ENCODE data around the gene EIF4E1B. TPM values are rescaled to one million over a fixed set of nuclear protein-coding genes. Genes with fewer than 3 reads are reported as not detected.
A peak's percentile ranks its signal among the peaks of the same experiment; 100 is the strongest.

Gene EIF4E1B
- total RNA-seq, 2 donors from 2014 or later: not detected

DNA sequence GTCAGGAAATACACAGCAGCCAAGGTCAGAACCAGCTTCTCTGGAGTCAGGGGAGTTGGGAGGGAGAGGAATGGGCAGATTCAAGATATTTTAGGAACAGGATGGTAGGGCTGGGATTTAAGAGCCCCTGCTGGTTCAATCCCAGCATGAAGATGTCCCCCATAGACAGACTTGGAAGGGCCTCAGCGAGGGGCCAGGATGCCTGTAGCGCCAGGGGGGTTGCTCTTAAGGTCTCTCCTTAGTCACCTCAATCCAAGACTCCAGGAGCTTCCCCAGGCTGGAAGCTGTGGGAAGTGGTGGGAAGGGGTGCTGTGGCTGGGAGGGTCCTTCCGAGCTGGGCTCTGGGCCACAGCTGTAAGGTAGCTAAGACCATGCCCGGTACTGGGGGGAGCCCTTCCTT lies 8.7 kb downstream of the EIF4E1B start:
- ATAC-seq (no peak), DNase-seq (ENCODE audit: low spot score) (no peak)
- H3K4me1 Mint-ChIP-seq (ENCODE audit: low read depth in 2 of 2): peaks cover 0 to 5% of the 10 kb centered on the region in 2 donors
- H3K27me3 Mint-ChIP-seq: peaks cover 11 to 15% of the 10 kb centered on the region in 2 donors
- H3K27ac Mint-ChIP-seq: no peak overlapping the region
- no peak overlapping the region for H3K4me3 Mint-ChIP-seq
- peaks cover 5% of the 10 kb centered on the region for H3K9me3 Mint-ChIP-seq
- H3K36me3 Mint-ChIP-seq: no peaks in the 10 kb centered on the region

DNA sequence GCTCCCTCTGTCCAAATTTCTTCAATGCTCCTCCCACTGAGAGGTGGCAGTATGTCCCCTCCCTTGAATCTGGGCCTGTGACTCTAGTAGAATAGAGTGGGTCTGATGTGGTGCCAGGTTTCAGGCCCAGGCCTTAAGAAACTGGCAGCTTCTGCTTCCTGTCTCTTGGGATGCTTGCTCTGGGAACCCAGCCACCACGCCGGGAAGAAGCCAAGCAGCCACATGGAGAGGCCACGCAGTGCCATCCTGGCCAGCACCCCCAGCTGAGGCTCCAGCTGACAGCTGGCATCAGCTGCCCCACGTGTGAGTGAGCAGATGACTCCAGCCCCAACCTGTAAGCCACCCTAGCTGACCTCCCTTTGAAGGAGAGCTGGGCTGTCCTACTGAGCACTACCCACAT lies 9.5 kb downstream of the EIF4E1B start:
- no peak overlapping the region for H3K27ac Mint-ChIP-seq
- peaks cover 5 to 12% of the 10 kb centered on the region in 2 donors for H3K27me3 Mint-ChIP-seq
- no peaks in the 10 kb centered on the region for H3K36me3 Mint-ChIP-seq
- no peak overlapping the region for H3K4me3 Mint-ChIP-seq
- peaks cover 4% of the 10 kb centered on the region for H3K9me3 Mint-ChIP-seq
- ATAC-seq: no peak
- H3K4me1 Mint-ChIP-seq (ENCODE audit: low read depth in 2 of 2): peaks cover 0 to 4% of the 10 kb centered on the region in 2 donors
- DNase-seq (ENCODE audit: low spot score): no peak

DNA sequence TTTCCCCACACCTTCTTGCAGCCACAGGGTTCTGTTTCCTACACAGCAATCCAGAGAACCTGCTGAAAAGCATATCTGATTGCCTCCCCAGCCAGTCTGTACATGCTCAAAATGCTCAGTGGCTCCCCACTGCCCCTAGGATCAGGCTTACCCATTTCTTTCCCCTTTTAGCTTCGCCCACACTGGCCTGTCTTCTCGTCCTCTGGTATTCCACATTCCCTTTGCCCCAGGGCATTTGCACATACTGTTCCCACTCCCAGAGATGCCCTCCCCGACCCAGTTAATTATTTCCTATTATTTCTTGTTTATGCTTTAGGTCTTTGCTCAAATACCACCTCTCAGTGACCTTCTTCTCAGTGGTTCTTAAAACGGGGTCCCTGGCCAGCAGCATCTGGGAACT lies 10.1 kb downstream of the EIF4E1B start:
- Mint-ChIP-seq H3K36me3 (no peaks in the 10 kb centered on the region), H3K4me1 (ENCODE audit: low read depth in 2 of 2) (no peaks in the 10 kb centered on the region), H3K9me3 (no peaks in the 10 kb centered on the region), H3K27me3 (peaks cover 0 to 7% of the 10 kb centered on the region in 2 donors), H3K4me3 (no peak overlapping the region), H3K27ac (no peak overlapping the region)
- DNase-seq (ENCODE audit: low spot score) (no peak), ATAC-seq (no peak)

DNA sequence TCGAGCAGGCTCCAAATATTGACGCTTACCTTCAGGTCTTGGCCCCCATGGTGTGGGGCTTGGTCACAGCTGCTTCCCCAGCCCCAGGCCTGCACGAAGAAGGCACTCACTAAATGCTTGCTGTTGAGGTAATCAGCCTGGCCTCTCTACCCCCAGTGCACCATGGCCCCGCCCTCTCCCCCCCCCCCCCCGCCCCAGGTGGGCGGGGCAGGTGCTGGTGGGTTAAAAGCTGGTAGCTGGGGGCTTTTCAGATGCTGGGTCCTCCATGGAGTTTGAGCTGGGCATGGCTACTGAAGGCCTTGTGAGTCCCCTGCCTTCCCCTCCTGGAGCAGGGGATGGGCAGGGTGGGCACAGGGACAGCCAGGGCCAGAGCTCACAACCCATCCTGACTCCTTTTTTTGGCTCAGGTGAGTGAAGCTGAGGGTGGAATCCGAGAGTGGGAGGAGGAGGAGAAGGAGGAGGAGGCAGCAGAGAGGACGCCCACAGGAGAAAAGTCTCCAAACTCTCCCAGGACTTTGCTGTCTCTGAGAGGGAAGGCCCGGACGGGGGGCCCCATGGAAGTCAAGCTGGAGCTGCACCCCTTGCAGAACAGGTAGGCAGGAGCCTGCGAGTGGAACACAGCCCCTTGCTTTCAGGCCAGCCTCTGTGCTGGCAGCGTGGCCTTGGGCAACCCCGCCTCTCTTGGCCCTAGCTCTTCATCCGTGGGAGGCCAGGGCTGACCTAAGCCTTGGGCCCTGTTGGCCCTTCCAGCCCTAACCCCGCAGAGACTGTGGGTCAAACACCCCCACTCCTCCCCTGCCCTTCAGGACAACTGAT lies 12.4 kb downstream of the EIF4E1B start:
- Mint-ChIP-seq H3K27me3 (peaks cover 0 to 5% of the 10 kb centered on the region in 2 donors), H3K4me3 (no peak overlapping the region), H3K9me3 (no peaks in the 10 kb centered on the region), H3K36me3 (no peaks in the 10 kb centered on the region), H3K4me1 (ENCODE audit: low read depth in 2 of 2) (peaks cover 6 to 12% of the 10 kb centered on the region in 2 donors), H3K27ac (no peak overlapping the region)
- ATAC-seq (no peak), DNase-seq (ENCODE audit: low spot score) (no peak)

DNA sequence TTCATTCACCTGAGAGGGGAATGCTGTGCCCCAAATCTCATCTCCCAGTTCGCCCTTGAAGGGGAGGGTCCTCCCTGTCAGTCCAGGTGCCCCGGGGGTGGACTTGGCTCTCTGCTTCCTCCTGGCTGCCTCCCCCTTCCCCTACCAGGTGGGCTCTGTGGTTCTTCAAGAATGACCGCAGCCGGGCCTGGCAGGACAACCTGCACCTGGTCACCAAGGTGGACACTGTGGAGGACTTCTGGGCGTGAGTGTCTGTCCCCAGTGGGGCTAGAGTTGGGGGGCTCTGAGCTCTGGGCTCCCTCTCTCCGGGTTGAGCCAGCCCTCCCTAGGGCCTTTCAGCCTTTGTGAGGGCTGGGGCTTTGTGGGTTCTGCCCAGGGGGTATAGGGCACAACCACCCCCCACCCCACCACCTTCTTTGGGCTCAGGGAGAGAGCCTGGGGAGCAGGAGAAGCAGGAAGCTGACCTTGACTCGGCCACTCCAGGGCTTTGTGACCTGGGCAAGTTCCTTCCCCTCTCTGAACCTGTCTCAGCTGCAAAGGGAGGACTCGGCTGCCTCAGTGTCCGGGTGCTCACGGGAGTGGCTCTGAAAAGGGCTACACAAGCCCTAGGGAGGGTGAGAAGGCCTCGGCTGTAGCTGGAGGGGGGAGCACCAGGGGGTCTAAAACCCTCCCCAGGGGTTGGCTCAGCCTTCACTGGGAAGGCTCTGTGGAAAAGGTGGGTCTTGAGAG lies 13.2 kb downstream of the EIF4E1B start:
- DNase-seq (ENCODE audit: low spot score) (no peak), ATAC-seq (no peak)
- Mint-ChIP-seq H3K4me3 (no peak overlapping the region), H3K4me1 (ENCODE audit: low read depth in 2 of 2) (peaks cover 10 to 16% of the 10 kb centered on the region in 2 donors), H3K27me3 (no peaks in the 10 kb centered on the region), H3K36me3 (no peaks in the 10 kb centered on the region), H3K27ac (no peak overlapping the region), H3K9me3 (no peaks in the 10 kb centered on the region)

DNA sequence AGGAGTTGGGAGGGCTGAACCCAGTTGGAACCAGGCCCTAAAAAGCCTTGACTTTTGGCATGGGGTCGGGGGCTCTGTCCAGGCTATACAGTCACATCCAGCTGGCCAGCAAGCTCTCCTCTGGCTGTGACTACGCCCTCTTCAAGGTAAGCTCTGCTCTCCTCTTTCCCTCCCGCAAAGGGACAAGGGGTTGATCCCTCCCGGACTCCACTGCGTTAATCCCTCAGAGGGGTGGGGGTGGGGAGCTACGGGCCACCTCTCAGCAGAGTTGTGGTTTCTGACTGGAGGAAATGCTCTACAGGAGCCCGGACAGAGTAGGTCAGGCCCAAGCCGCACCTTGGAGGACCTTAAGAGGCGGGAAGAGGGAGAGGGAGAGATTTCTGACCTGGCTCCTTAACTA lies 13.8 kb downstream of the EIF4E1B start:
- Mint-ChIP-seq H3K9me3 (no peaks in the 10 kb centered on the region), H3K27ac (no peak overlapping the region), H3K4me3 (no peak overlapping the region), H3K36me3 (no peaks in the 10 kb centered on the region), H3K27me3 (no peaks in the 10 kb centered on the region), H3K4me1 (ENCODE audit: low read depth in 2 of 2) (peaks cover 17 to 22% of the 10 kb centered on the region in 2 donors)
- no peak for DNase-seq (ENCODE audit: low spot score)
- no peak for ATAC-seq

DNA sequence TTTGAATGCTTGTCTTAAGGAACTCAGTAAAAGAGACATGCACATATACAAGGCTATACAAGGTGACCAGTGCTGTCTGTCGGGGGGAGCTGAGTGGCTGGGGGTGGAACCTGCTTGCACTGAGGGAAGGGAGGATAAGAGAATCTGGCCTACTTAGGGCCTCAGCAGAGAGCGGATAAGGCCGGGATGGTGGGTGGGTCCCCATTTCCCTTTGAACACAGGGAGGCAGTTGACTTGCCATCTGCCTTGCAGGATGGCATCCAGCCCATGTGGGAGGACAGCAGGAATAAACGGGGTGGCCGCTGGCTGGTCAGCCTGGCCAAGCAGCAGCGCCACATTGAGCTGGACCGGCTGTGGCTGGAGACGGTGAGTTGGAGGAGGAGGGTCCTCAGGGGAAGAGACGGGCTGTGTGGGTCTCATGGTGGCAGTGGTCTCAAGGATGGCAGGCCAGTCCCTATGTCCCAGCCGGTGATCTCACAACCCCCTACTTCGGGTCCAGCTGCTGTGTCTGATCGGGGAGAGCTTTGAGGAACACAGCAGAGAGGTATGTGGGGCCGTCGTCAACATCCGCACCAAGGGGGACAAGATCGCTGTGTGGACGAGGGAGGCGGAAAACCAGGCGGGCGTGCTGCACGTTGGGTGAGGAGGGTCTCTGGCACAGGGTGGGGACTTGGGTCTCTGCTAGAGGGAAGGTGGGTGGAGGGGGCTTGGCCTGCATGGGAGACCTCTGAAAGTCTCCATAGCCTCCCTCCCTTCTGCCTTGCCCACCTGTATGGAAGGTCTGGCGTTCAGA lies 14.6 kb downstream of the EIF4E1B start:
- DNase-seq (ENCODE audit: low spot score) (no peak), ATAC-seq (no peak)
- H3K4me1 Mint-ChIP-seq (ENCODE audit: low read depth in 2 of 2): peaks cover 21 to 27% of the 10 kb centered on the region in 2 donors
- no peaks in the 10 kb centered on the region for H3K36me3 Mint-ChIP-seq
- no peaks in the 10 kb centered on the region for H3K9me3 Mint-ChIP-seq
- peak overlapping the region in 1 of 2 donors; percentile 91 for H3K27ac Mint-ChIP-seq
- H3K4me3 Mint-ChIP-seq: no peak overlapping the region
- no peaks in the 10 kb centered on the region for H3K27me3 Mint-ChIP-seq

DNA sequence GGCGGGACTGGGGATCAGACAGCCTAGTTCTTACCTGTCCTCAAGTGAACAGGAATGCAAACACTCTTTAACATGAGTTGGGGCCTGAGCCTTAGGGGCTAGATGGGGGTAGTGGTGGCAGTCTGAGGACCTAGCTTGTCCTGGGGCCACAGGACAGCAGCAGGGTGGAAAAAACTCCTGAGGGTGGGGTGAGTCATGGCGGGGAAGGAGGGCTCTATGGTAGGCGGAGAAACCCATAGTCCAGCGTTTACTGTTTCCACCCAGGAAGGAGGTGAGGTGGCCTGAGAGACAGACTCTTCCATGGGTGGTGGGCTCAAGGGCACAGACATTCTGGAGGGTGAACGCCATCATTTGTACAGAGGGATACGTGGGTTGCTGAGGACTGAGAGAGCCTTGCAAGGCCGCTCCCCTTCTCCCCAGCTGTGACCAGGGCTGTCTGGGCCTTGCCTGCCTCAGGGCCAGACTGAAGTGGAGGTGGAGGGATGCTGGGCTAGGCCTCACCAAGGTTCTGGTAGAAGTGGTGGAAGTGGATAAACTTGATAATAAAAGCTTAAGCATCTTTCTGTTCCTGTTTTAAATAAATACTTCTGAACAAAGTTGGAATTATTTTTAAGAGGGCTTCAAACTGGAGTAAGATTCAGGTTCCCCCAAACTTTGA lies 15.7 kb downstream of the EIF4E1B start:
- Mint-ChIP-seq H3K27me3 (no peaks in the 10 kb centered on the region), H3K4me1 (ENCODE audit: low read depth in 2 of 2) (peaks cover 31 to 38% of the 10 kb centered on the region in 2 donors), H3K9me3 (no peaks in the 10 kb centered on the region), H3K36me3 (no peaks in the 10 kb centered on the region), H3K27ac (peak overlapping the region; percentile 75 to 91), H3K4me3 (peak overlapping the region; percentile 90)
- no peak for ATAC-seq
- DNase-seq (ENCODE audit: low spot score): no peak

DNA sequence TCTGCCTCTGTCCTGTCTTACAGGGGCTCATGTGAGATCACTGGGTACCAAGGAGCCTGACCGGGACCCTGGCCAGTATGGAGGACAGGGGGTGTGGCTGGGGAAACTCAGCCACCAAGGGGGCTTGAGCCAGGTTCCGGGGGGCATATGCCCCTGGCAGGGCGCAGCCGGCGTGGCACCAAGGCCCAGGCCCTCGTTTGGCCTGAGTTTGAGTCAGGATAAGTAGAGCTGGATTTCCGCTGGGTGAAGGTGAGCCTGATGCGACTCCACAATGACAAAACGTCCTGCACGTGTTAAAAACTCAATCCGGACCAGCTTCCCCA lies 16.2 kb downstream of the EIF4E1B start:
- no peaks in the 10 kb centered on the region for H3K9me3 Mint-ChIP-seq
- H3K4me1 Mint-ChIP-seq (ENCODE audit: low read depth in 2 of 2): peaks cover 34 to 41% of the 10 kb centered on the region in 2 donors
- no peak for DNase-seq (ENCODE audit: low spot score)
- no peaks in the 10 kb centered on the region for H3K27me3 Mint-ChIP-seq
- H3K27ac Mint-ChIP-seq: peak overlapping the region; percentile 75 to 91
- no peaks in the 10 kb centered on the region for H3K36me3 Mint-ChIP-seq
- peak overlapping the region; percentile 90 for H3K4me3 Mint-ChIP-seq
- peak in 1 of 2 donors; percentile 1 for ATAC-seq

DNA sequence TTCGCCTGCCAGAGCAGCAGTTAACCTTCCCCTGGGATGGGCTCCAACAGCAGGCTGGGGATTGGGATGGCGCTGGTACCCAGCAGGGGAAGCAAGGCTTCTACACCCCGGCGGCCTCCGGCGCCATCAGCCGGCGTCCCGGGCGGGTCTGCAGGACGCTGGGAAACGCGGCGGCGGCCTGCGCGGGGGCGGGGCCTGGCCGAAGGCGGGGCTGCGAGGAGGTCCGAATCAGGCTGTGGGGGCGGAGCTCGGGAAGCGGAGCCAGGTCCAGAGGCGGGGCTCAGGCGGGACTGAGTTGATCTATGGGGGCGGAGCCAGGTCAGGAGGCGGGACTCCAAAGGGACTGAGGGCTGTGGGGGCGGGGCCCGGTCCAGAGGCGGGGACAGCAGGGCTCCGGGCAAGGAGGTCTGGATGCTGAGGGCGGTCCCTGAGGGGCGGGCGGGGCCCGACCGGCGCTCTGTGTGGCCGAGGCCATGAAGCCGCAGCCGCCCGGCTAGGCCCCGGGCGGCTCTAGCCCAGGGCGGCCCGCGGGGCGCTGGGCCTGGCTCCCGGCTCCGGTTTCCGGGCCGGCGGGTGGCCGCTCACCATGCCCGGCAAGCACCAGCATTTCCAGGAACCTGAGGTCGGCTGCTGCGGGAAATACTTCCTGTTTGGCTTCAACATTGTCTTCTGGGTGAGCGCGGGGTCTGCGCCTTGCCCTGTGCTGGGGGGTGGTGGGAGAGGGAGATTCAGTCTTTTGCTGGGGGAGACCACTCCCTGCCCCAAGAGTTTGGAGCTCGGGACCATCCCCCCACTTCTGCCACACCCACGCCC lies 16.8 kb downstream of the EIF4E1B start, which contains the start of gene TSPAN17:
Gene TSPAN17, plus strand, starts transcription at position 455 of the 813 bp plus-strand sequence. Its CDS starts 132 bp downstream, at position 587.
- Mint-ChIP-seq H3K4me1 (ENCODE audit: low read depth in 2 of 2) (peaks cover 39 to 47% of the 10 kb centered on the region in 2 donors), H3K27me3 (no peaks in the 10 kb centered on the region), H3K36me3 (no peaks in the 10 kb centered on the region)

DNA sequence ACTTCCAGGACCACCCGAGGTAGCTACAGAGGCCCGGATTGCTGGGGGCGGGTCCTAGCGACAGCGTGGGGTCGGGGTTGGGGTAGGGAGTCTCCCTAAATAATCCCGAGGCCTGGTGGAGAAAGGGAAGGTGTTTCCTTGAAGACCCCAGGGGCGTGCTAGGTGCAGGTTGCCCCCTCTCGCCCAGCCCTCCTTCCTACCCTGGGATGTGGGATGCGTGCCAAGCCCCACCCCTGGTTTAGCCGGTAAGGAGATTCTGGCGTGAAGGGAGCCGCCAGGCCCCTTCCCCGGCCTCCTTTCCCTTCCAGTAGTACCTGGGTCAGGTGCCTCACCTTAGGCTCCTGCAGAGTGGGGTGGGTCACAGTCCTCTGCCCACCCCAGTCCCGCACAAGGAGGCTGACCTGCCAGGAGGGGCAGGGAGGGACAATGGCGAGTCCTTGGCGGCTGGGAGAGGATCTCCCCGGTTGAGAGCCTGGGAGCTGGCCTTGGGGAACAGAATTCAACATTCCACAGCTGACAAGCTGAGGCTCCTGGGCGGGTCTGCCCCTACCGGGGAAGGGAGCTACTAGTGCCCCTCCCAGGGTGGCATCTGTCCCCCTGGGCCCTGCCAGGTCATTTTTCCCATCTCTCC lies 17.5 kb downstream of the EIF4E1B start:
- Mint-ChIP-seq H3K36me3 (no peaks in the 10 kb centered on the region), H3K9me3 (no peaks in the 10 kb centered on the region), H3K27me3 (no peaks in the 10 kb centered on the region), H3K4me1 (ENCODE audit: low read depth in 2 of 2) (peaks cover 43 to 52% of the 10 kb centered on the region in 2 donors), H3K4me3 (peak overlapping the region; percentile 90), H3K27ac (peak overlapping the region; percentile 75 to 91)
- ATAC-seq (no peak), DNase-seq (ENCODE audit: low spot score) (no peak)

More for the DNA sequence above, 16.8 kb downstream of the EIF4E1B start, which contains the start of gene TSPAN17:
- H3K27ac Mint-ChIP-seq: peak within 1 kb of the TSS; percentile 75 to 91
- ATAC-seq (peak; percentile 96 to 98), DNase-seq (ENCODE audit: low spot score) (peak; percentile 100)
- H3K9me3 Mint-ChIP-seq: no peaks in the 10 kb centered on the region
- peak within 1 kb of the TSS; percentile 90 for H3K4me3 Mint-ChIP-seq

DNA sequence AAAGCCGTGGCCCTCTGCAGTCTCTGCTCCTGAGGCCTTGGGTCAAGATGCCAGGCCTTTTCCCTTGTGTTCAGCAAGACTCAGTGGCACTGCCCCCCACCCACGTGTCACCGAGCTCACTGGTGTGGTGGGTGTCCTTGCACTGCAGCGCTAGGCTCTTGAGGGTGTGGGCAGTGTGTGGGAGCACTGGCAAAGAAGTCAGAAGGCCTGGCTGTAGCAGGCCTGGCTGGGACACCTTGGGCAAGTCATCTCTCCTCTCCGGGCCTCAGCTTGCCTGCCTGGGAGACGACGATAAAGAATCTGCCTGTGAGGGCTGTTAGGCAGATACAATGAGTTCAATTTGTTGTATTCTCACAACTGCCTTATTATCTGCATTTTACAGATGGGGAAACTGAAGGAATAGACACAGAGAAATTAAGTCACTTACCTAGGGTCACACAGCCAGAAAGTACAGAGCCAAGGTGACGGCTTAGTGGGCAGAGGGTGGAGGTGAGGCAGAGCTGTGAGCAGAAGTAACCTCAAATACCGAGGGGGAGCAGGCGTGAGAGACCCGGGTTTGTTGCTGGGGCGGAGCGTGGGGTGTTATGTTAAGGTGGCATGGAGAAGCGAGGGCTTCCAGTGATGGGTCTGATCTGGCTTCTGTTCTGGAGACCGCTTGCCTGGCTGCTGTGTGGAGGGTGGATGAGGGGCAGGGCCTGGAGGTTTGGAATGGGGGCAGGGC lies 18.2 kb downstream of the EIF4E1B start:
- H3K4me1 Mint-ChIP-seq (ENCODE audit: low read depth in 2 of 2): peaks cover 50 to 58% of the 10 kb centered on the region in 2 donors
- ATAC-seq (no peak), DNase-seq (ENCODE audit: low spot score) (no peak)
- H3K9me3 Mint-ChIP-seq: no peaks in the 10 kb centered on the region
- H3K27me3 Mint-ChIP-seq: no peaks in the 10 kb centered on the region
- H3K27ac Mint-ChIP-seq: peak overlapping the region; percentile 75 to 91
- H3K36me3 Mint-ChIP-seq: peaks cover 6% of the 10 kb centered on the region
- peak overlapping the region; percentile 90 for H3K4me3 Mint-ChIP-seq
